ENCODE results near the gene TRPM8. TPM values are rescaled to one million over a fixed set of nuclear protein-coding genes. Genes with fewer than 3 reads are reported as not detected.

The TRPM8 gene
- total and polyA plus RNA-seq, 5 donors from 2014 or later: not detected

DNA sequence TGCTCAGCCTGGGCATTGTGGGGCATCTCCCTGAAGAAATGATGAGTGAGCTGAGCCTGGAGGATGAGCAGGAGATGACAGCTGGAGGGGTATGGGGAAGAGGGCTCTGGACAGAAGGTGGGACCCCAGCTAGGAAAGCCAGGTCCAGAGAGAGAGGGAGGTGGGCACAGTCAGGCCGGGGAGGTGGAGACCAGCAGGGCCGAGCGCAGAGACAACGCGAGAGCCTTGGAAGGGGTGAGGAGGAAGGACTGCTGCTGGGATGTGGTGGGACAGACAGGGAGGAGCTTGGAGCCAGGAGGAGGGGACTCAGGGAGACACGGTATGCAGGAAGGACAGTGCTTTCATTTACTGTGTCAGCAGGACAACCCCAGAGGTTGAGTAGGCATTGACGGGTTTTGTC, 8.2 kb downstream of the TRPM8 start:
- Histone ChIP-seq H3K36me3 (ENCODE audit: control insufficient read depth, insufficient read depth, low read length) (no peaks in the 10 kb centered on the region), H3K4me3 (ENCODE audit: low read depth, low read length) (no peak overlapping the region), H3K27ac (ENCODE audit: insufficient read depth, low read length, poor library complexity, severe bottlenecking) (no peak overlapping the region), H3K4me1 (ENCODE audit: control insufficient read depth, insufficient read depth, low read length, poor library complexity, severe bottlenecking) (no peaks in the 10 kb centered on the region), H3K9me3 (ENCODE audit: control insufficient read depth in 2 of 2, low read length in 2 of 2) (no peaks in the 10 kb centered on the region), H3K27me3 (ENCODE audit: control insufficient read depth, insufficient read depth, low read length) (peaks cover 9% of the 10 kb centered on the region)
- H3K4me1 Mint-ChIP-seq: no peaks in the 10 kb centered on the region
- DNase-seq (no peak), ATAC-seq (ENCODE audit: low read depth in 2 of 2) (no peak)
- no peak overlapping the region for H3K4me3 Mint-ChIP-seq
- peaks cover 26% of the 10 kb centered on the region for H3K27me3 Mint-ChIP-seq
- H3K9me3 Mint-ChIP-seq: peaks cover 0 to 2% (median 0%) of the 10 kb centered on the region in 7 donors
- no peak overlapping the region for H3K27ac Mint-ChIP-seq
- H3K36me3 Mint-ChIP-seq: no peaks in the 10 kb centered on the region

GRCh38 chr2:233926806-233927205, 9.6 kb downstream of the TRPM8 start:
- Histone ChIP-seq H3K36me3 (ENCODE audit: control insufficient read depth, insufficient read depth, low read length) (no peaks in the 10 kb centered on the region), H3K4me3 (ENCODE audit: low read depth, low read length) (no peak overlapping the region), H3K27me3 (ENCODE audit: control insufficient read depth, insufficient read depth, low read length) (peaks cover 15% of the 10 kb centered on the region), H3K9me3 (ENCODE audit: control insufficient read depth in 2 of 2, low read length in 2 of 2) (no peaks in the 10 kb centered on the region), H3K4me1 (ENCODE audit: control insufficient read depth, insufficient read depth, low read length, poor library complexity, severe bottlenecking) (no peaks in the 10 kb centered on the region), H3K27ac (ENCODE audit: insufficient read depth, low read length, poor library complexity, severe bottlenecking) (no peak overlapping the region)
- Mint-ChIP-seq H3K27ac (no peak overlapping the region), H3K9me3 (peaks cover 0 to 2% (median 0%) of the 10 kb centered on the region in 7 donors), H3K27me3 (peaks cover 22% of the 10 kb centered on the region), H3K36me3 (no peaks in the 10 kb centered on the region), H3K4me3 (no peak overlapping the region), H3K4me1 (no peaks in the 10 kb centered on the region)
- no peak for ATAC-seq (ENCODE audit: low read depth in 2 of 2)
- no peak for DNase-seq

GRCh38 chr2:233928594-233929351, 11.6 kb downstream of the TRPM8 start:
- Mint-ChIP-seq H3K9me3 (peaks cover 0 to 3% (median 0%) of the 10 kb centered on the region in 7 donors), H3K4me1 (no peaks in the 10 kb centered on the region), H3K36me3 (no peaks in the 10 kb centered on the region), H3K27ac (no peak overlapping the region), H3K27me3 (peaks cover 20% of the 10 kb centered on the region), H3K4me3 (no peak overlapping the region)
- Histone ChIP-seq H3K27ac (ENCODE audit: insufficient read depth, low read length, poor library complexity, severe bottlenecking) (no peak overlapping the region), H3K27me3 (ENCODE audit: control insufficient read depth, insufficient read depth, low read length) (peaks cover 13% of the 10 kb centered on the region), H3K9me3 (ENCODE audit: control insufficient read depth in 2 of 2, low read length in 2 of 2) (no peaks in the 10 kb centered on the region), H3K36me3 (ENCODE audit: control insufficient read depth, insufficient read depth, low read length) (no peaks in the 10 kb centered on the region), H3K4me3 (ENCODE audit: low read depth, low read length) (no peak overlapping the region), H3K4me1 (ENCODE audit: control insufficient read depth, insufficient read depth, low read length, poor library complexity, severe bottlenecking) (no peaks in the 10 kb centered on the region)
- peak in 1 of 3 donors; percentile 24 for DNase-seq
- ATAC-seq (ENCODE audit: low read depth in 2 of 2): no peak

DNA sequence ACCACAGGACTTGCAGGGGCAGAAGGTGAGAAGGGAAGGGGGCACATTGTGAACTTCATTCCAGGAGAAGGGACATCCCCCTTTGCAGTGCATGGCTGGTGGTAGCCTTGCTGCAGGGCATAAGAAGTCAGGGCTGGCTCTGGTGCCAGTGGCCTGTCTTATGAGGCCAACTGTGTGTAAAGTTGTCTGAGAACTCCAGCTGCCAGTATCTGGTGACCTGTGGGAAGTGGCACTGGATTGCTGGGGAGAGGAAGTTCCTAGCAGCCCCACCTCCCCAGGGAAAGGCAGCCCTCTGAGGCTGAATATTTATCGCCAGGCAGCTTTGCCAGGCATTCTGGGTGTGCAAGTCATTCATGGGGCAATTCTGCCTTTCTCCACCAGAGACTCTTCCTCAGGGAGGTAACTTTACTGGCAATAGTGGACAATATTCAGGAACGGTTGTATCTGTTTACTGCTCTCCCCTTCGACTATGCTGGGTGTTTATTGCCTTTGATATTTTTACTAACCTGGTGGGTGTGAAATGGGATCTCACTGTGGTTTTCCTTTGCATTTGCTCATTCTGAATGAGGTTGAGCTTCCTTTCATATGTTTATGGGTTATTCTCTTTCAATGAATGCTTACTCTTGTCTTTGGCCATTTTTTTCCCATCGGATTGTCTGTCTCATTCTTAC, 12.3 kb downstream of the TRPM8 start:
- ATAC-seq (ENCODE audit: low read depth in 2 of 2) (no peak), DNase-seq (no peak)
- Mint-ChIP-seq H3K27me3 (peaks cover 25% of the 10 kb centered on the region), H3K27ac (no peak overlapping the region), H3K9me3 (peaks cover 0 to 3% (median 0%) of the 10 kb centered on the region in 7 donors), H3K36me3 (no peaks in the 10 kb centered on the region), H3K4me1 (no peaks in the 10 kb centered on the region), H3K4me3 (no peak overlapping the region)
- no peak overlapping the region for H3K27ac ChIP-seq (ENCODE audit: insufficient read depth, low read length, poor library complexity, severe bottlenecking)
- peaks cover 12% of the 10 kb centered on the region for H3K27me3 ChIP-seq (ENCODE audit: control insufficient read depth, insufficient read depth, low read length)
- no peaks in the 10 kb centered on the region for H3K36me3 ChIP-seq (ENCODE audit: control insufficient read depth, insufficient read depth, low read length)
- H3K4me3 ChIP-seq (ENCODE audit: low read depth, low read length): no peak overlapping the region
- no peaks in the 10 kb centered on the region for H3K9me3 ChIP-seq (ENCODE audit: control insufficient read depth in 2 of 2, low read length in 2 of 2)
- no peaks in the 10 kb centered on the region for H3K4me1 ChIP-seq (ENCODE audit: control insufficient read depth, insufficient read depth, low read length, poor library complexity, severe bottlenecking)

DNA sequence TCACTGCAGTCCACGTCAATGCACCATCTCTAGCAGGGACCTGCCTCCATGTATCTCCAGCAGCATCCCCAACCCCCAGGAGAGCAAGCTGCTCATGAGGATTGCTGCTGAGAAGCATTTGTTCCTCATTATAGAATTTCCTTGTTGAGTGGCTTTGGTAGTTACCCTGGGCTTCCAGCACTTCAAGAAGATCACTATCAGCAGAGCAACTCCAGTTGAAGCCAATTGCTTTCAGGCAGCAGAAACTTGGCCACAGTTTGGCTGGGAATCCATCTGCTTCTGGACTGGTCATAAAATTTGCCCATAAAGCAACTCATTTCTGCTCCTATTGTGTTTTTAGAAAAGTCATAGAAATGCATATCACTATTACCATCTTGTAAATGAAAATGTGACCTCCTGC, 17.4 kb downstream of the TRPM8 start:
- H3K9me3 ChIP-seq (ENCODE audit: control insufficient read depth in 2 of 2, low read length in 2 of 2): no peaks in the 10 kb centered on the region
- peaks cover 6% of the 10 kb centered on the region for H3K4me1 ChIP-seq (ENCODE audit: control insufficient read depth, insufficient read depth, low read length, poor library complexity, severe bottlenecking)
- H3K4me3 Mint-ChIP-seq: no peak overlapping the region
- no peak overlapping the region for H3K27ac ChIP-seq (ENCODE audit: insufficient read depth, low read length, poor library complexity, severe bottlenecking)
- no peak overlapping the region for H3K4me3 ChIP-seq (ENCODE audit: low read depth, low read length)
- H3K36me3 Mint-ChIP-seq: no peaks in the 10 kb centered on the region
- peaks cover 0 to 10% (median 1%) of the 10 kb centered on the region in 4 donors for H3K4me1 Mint-ChIP-seq
- H3K27ac Mint-ChIP-seq: no peak overlapping the region
- H3K27me3 ChIP-seq (ENCODE audit: control insufficient read depth, insufficient read depth, low read length): peaks cover 25% of the 10 kb centered on the region
- H3K9me3 Mint-ChIP-seq: peaks cover 0 to 3% (median 0%) of the 10 kb centered on the region in 7 donors
- DNase-seq (no peak), ATAC-seq (ENCODE audit: low read depth in 2 of 2) (no peak)
- H3K27me3 Mint-ChIP-seq: peaks cover 47% of the 10 kb centered on the region
- H3K36me3 ChIP-seq (ENCODE audit: control insufficient read depth, insufficient read depth, low read length): no peaks in the 10 kb centered on the region

DNA sequence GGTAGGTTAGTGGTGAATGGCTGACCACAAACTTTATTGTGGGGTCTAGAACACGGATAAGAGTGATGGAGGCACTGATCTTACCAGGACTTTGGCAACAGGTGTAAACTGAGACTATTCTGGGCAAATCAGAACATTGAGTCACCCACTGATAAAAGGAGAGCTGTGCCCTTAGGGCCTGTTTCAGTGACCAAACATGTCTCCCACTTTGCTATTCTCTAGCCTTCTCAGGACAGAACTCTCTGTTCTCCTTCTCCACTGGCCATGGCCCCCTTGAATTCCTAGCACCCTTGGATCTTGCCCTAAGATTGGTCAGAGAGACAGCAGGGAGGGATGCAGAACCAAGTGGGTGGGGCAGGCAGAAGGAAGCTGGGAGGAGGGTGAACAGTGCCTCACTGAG, 18.3 kb downstream of the TRPM8 start:
- Histone ChIP-seq H3K27ac (ENCODE audit: insufficient read depth, low read length, poor library complexity, severe bottlenecking) (no peak overlapping the region), H3K4me1 (ENCODE audit: control insufficient read depth, insufficient read depth, low read length, poor library complexity, severe bottlenecking) (peaks cover 6% of the 10 kb centered on the region), H3K36me3 (ENCODE audit: control insufficient read depth, insufficient read depth, low read length) (no peaks in the 10 kb centered on the region), H3K27me3 (ENCODE audit: control insufficient read depth, insufficient read depth, low read length) (peaks cover 33% of the 10 kb centered on the region), H3K4me3 (ENCODE audit: low read depth, low read length) (no peak overlapping the region), H3K9me3 (ENCODE audit: control insufficient read depth in 2 of 2, low read length in 2 of 2) (no peaks in the 10 kb centered on the region)
- peaks cover 0 to 4% (median 0%) of the 10 kb centered on the region in 7 donors for H3K9me3 Mint-ChIP-seq
- DNase-seq: no peak
- no peaks in the 10 kb centered on the region for H3K36me3 Mint-ChIP-seq
- peaks cover 0 to 11% (median 1%) of the 10 kb centered on the region in 4 donors for H3K4me1 Mint-ChIP-seq
- peaks cover 56% of the 10 kb centered on the region for H3K27me3 Mint-ChIP-seq
- H3K27ac Mint-ChIP-seq: no peak overlapping the region
- no peak overlapping the region for H3K4me3 Mint-ChIP-seq
- no peak for ATAC-seq (ENCODE audit: low read depth in 2 of 2)

GRCh38 chr2:233936089-233936488, 18.9 kb downstream of the TRPM8 start:
- Histone ChIP-seq H3K27ac (ENCODE audit: insufficient read depth, low read length, poor library complexity, severe bottlenecking) (no peak overlapping the region), H3K4me3 (ENCODE audit: low read depth, low read length) (no peak overlapping the region), H3K36me3 (ENCODE audit: control insufficient read depth, insufficient read depth, low read length) (no peaks in the 10 kb centered on the region), H3K9me3 (ENCODE audit: control insufficient read depth in 2 of 2, low read length in 2 of 2) (no peaks in the 10 kb centered on the region), H3K27me3 (ENCODE audit: control insufficient read depth, insufficient read depth, low read length) (peaks cover 33% of the 10 kb centered on the region), H3K4me1 (ENCODE audit: control insufficient read depth, insufficient read depth, low read length, poor library complexity, severe bottlenecking) (peaks cover 6% of the 10 kb centered on the region)
- peaks cover 0 to 7% (median 0%) of the 10 kb centered on the region in 7 donors for H3K9me3 Mint-ChIP-seq
- no peak overlapping the region for H3K27ac Mint-ChIP-seq
- no peak for ATAC-seq (ENCODE audit: low read depth in 2 of 2)
- H3K4me1 Mint-ChIP-seq: peaks cover 0 to 11% (median 6%) of the 10 kb centered on the region in 4 donors
- no peak for DNase-seq
- H3K4me3 Mint-ChIP-seq: no peak overlapping the region
- peaks cover 62% of the 10 kb centered on the region for H3K27me3 Mint-ChIP-seq
- no peaks in the 10 kb centered on the region for H3K36me3 Mint-ChIP-seq

Data from CD4-positive, CD25-positive, alpha-beta regulatory T cell (primary cell).